Measurements from ENCODE around the gene MCTP2.

MCTP2 gene

GRCh38 chr15:94265009-94265408 is 33.6 kb downstream of the MCTP2 start:
- DNase-seq: no peak

GRCh38 chr15:94265982-94266381 is 34.6 kb downstream of the MCTP2 start:
- DNase-seq: no peak

GRCh38 chr15:94266789-94267188 is 35.4 kb downstream of the MCTP2 start:
- no peak for DNase-seq

- no peak for DNase-seq
These were observed 38.6 kb downstream of the MCTP2 start for GRCh38 chr15:94269954-94270353.

GRCh38 chr15:94270570-94270969 is 39.2 kb downstream of the MCTP2 start:
- DNase-seq: no peak

GRCh38 chr15:94272251-94272898 is 41.0 kb downstream of the MCTP2 start:
- no peak for DNase-seq

- no peak for DNase-seq
These were observed 42.5 kb downstream of the MCTP2 start for GRCh38 chr15:94273826-94274225.

- no peak for DNase-seq
These were observed 43.4 kb downstream of the MCTP2 start for GRCh38 chr15:94274745-94275144.

- DNase-seq: no peak
These were observed 46.1 kb downstream of the MCTP2 start for GRCh38 chr15:94277485-94277884.

- no peak for DNase-seq
These were observed 48.4 kb downstream of the MCTP2 start for GRCh38 chr15:94279736-94280135.

GRCh38 chr15:94280301-94280700 is 48.9 kb downstream of the MCTP2 start:
- DNase-seq: no peak

GRCh38 chr15:94282269-94283250 is 51.2 kb downstream of the MCTP2 start:
- DNase-seq: no peak

- DNase-seq: no peak
These were observed 55.2 kb downstream of the MCTP2 start for GRCh38 chr15:94286583-94286982.

GRCh38 chr15:94287794-94288246 is 56.5 kb downstream of the MCTP2 start:
- DNase-seq: no peak

- no peak for DNase-seq
These were observed 59.4 kb downstream of the MCTP2 start for GRCh38 chr15:94290730-94291129.

GRCh38 chr15:94293411-94294402 is 62.3 kb downstream of the MCTP2 start:
- no peak for DNase-seq

- no peak for DNase-seq
These were observed 63.2 kb downstream of the MCTP2 start for GRCh38 chr15:94294556-94294955.

GRCh38 chr15:94295275-94295674 is 63.9 kb downstream of the MCTP2 start:
- no peak for DNase-seq

- no peak for DNase-seq
These were observed 65.4 kb downstream of the MCTP2 start for GRCh38 chr15:94296717-94297116.

- no peak for DNase-seq
These were observed 66.2 kb downstream of the MCTP2 start for GRCh38 chr15:94297558-94297957.

GRCh38 chr15:94298364-94298763 is 67.0 kb downstream of the MCTP2 start:
- no peak for DNase-seq

- no peak for DNase-seq
These were observed 69.3 kb downstream of the MCTP2 start for GRCh38 chr15:94300612-94301011.

- no peak for DNase-seq
These were observed 73.8 kb downstream of the MCTP2 start for GRCh38 chr15:94305133-94305532.

Measured in NCI-H1092 (cell line).